ENCODE results near the gene CHCT1.

Gene CHCT1

GRCh38 chr17:60439501-60439900, 17.2 kb downstream of the CHCT1 start:
- no peak for DNase-seq (ENCODE audit: low read depth in 3 of 3)

GRCh38 chr17:60442271-60443173, 20.2 kb downstream of the CHCT1 start:
- DNase-seq (ENCODE audit: low read depth in 3 of 3) = no peak

GRCh38 chr17:60443713-60444112, 21.4 kb downstream of the CHCT1 start:
- DNase-seq (ENCODE audit: low read depth in 3 of 3) = no peak

- no peak for DNase-seq (ENCODE audit: low read depth in 3 of 3)
Observed at GRCh38 chr17:60445144-60445543, 22.9 kb downstream of the CHCT1 start.

GRCh38 chr17:60447375-60447774, 25.1 kb downstream of the CHCT1 start:
- DNase-seq (ENCODE audit: low read depth in 3 of 3) = no peak

GRCh38 chr17:60451071-60451470, 28.8 kb downstream of the CHCT1 start:
- DNase-seq (ENCODE audit: low read depth in 3 of 3) = no peak

- DNase-seq (ENCODE audit: low read depth in 3 of 3) = no peak
Observed at GRCh38 chr17:60451965-60452364, 29.7 kb downstream of the CHCT1 start.

- no peak for DNase-seq (ENCODE audit: low read depth in 3 of 3)
Observed at GRCh38 chr17:60455378-60455777, 33.1 kb downstream of the CHCT1 start.

GRCh38 chr17:60457148-60457547, 34.9 kb downstream of the CHCT1 start:
- DNase-seq (ENCODE audit: low read depth in 3 of 3) = no peak

- no peak for DNase-seq (ENCODE audit: low read depth in 3 of 3)
Observed at GRCh38 chr17:60461584-60461983, 39.3 kb downstream of the CHCT1 start.

GRCh38 chr17:60463157-60463835, 41.0 kb downstream of the CHCT1 start:
- DNase-seq (ENCODE audit: low read depth in 3 of 3) = no peak

GRCh38 chr17:60464343-60464742, 42.1 kb downstream of the CHCT1 start:
- no peak for DNase-seq (ENCODE audit: low read depth in 3 of 3)

GRCh38 chr17:60468371-60468770, 46.1 kb downstream of the CHCT1 start:
- DNase-seq (ENCODE audit: low read depth in 3 of 3) = no peak

GRCh38 chr17:60471451-60471850, 49.2 kb downstream of the CHCT1 start:
- DNase-seq (ENCODE audit: low read depth in 3 of 3) = no peak

GRCh38 chr17:60472449-60472848, 50.2 kb downstream of the CHCT1 start:
- no peak for DNase-seq (ENCODE audit: low read depth in 3 of 3)

GRCh38 chr17:60473788-60474187, 51.5 kb downstream of the CHCT1 start:
- DNase-seq (ENCODE audit: low read depth in 3 of 3) = no peak

All from stimulated activated CD4-positive, alpha-beta T cell treated with anti-CD3 and anti-CD28 coated beads, TNF-alpha, amount 100 ng/mL, for 48 hours (primary cell).